GM12878 (cell line): ENCODE measurements around the gene SACM1L. TPM values are rescaled to one million over a fixed set of nuclear protein-coding genes. Genes with fewer than 3 reads are reported as not detected.

Source experiments
- ATAC-seq: fragments of 200-7000 bp; cut with Tn5 transposase; 3 replicates; pipeline ENCODE4 v1.9.1; 2020; ENCODE audit warnings: mild to moderate bottlenecking, moderate library complexity
- BruUV-seq: library from RNA; stranded (reverse); fragments of 400-500 nt; replicated peaks from 2 replicates; lab custom pipeline; 2021; lab: Mats Ljungman, UMichigan
- CTCF ChIA-PET: fragments of 300-600 bp; sonication (Branson Sonifier 250); formaldehyde crosslinking; extraction: SDS; loops from one replicate; lab custom pipeline; 2021; ENCODE audit warnings: inconsistent platforms; lab: Yijun Ruan, JAX
- POLR2A ChIA-PET: fragments of 350-600 bp; formaldehyde crosslinking; extraction: SDS; loops from one replicate; lab custom pipeline; 2021; ENCODE audit warnings: inconsistent platforms; lab: Charles Lee
- RAD21 ChIA-PET: fragments of 300-600 bp; sonication (Branson Sonifier 250); formaldehyde crosslinking; loops from one replicate; lab custom pipeline; 2023; ENCODE audit warnings: antibody characterized with exemption; ENCODE audit not compliant: unreplicated experiment; lab: Charles Lee
- SMC1A ChIA-PET: fragments of 300-600 bp; sonication (Branson Sonifier 250); formaldehyde crosslinking; loops from one replicate; lab custom pipeline; 2023; ENCODE audit not compliant: unreplicated experiment, uncharacterized antibody; lab: Charles Lee
- DNase-seq: peaks from one replicate; pipeline ENCODE4 v3.0.0-alpha.2; 2011; ENCODE audit warnings: low read depth, low spot score
- FAIRE-seq: peaks from 3 replicates; lab custom pipeline; 2011; peaks lifted over from hg19 to GRCh38; lab: Jason Lieb, UNC
- H2AFZ ChIP-seq: 2 replicates; pipeline ENCODE4 v1.6.0; 2011; ENCODE audit warnings: low read depth, low read length, control low read depth; ENCODE audit not compliant: control insufficient read depth
- H3K27ac ChIP-seq: 2 replicates; pipeline ENCODE4 v1.5.1; 2011; ENCODE audit warnings: control low read depth; ENCODE audit not compliant: control insufficient read depth, insufficient read depth
- H3K27me3 ChIP-seq, 2 experiments: replicated peaks in 1 of 2; 2 replicates each; pipeline versions ENCODE4 v1.6.0 to v1.6.1; 2011; ENCODE audit warnings: low read length in 1 of 2; ENCODE audit not compliant: control insufficient read depth in 2 of 2, insufficient read depth in 2 of 2
- H3K36me3 ChIP-seq, 2 experiments: 2 replicates each; pipeline ENCODE4 v1.5.1; 2011; ENCODE audit warnings: low read length in 1 of 2; ENCODE audit not compliant: control insufficient read depth in 2 of 2, insufficient read depth in 2 of 2
- H3K4me1 ChIP-seq: 2 replicates; pipeline ENCODE4 v1.6.1; 2011; ENCODE audit warnings: mild to moderate bottlenecking, low read length, moderate library complexity, mixed read lengths; ENCODE audit not compliant: control insufficient read depth, insufficient read depth
- H3K4me2 ChIP-seq: 2 replicates; pipeline ENCODE4 v1.6.0; 2011; ENCODE audit warnings: control low read depth; ENCODE audit not compliant: control insufficient read depth, insufficient read depth
- H3K4me3 ChIP-seq: fragments of 200-600 bp; sonication (generic); 2 replicates; pipeline ENCODE4 v1.5.1; 2016
- H3K79me2 ChIP-seq: 2 replicates; pipeline ENCODE4 v1.6.0; 2011; ENCODE audit warnings: low read length; ENCODE audit not compliant: control insufficient read depth, insufficient read depth
- H3K9ac ChIP-seq: 2 replicates; pipeline ENCODE4 v1.8.0; 2011; ENCODE audit warnings: low read length, control low read depth, mixed read lengths; ENCODE audit not compliant: control insufficient read depth, insufficient read depth
- H3K9me3 ChIP-seq: replicated peaks from 3 replicates; pipeline ENCODE4 v1.5.1; 2011; ENCODE audit warnings: mild to moderate bottlenecking, low read length; ENCODE audit not compliant: control insufficient read depth, insufficient read depth
- H4K20me1 ChIP-seq: 2 replicates; pipeline ENCODE4 v1.6.0; 2011; ENCODE audit not compliant: control insufficient read depth, insufficient read depth
- BRCA1 ChIP-seq: IDR thresholded peaks from 2 replicates; pipeline ENCODE4 v1.6.1; 2011; ENCODE audit warnings: low read depth, low read length, improper control_type of control experiment
- FOXM1 ChIP-seq: IDR thresholded peaks from 2 replicates; pipeline ENCODE4 v1.6.1; 2012; ENCODE audit warnings: low read depth, mild to moderate bottlenecking, inconsistent platforms, low read length, moderate library complexity
- GATAD2B ChIP-seq: fragments of 450-650 bp; conservative IDR thresholded peaks from 2 replicates; pipeline ENCODE4 v1.6.1; 2017; ENCODE audit warnings: low read depth, mild to moderate bottlenecking, moderate library complexity
- HDAC2 ChIP-seq: fragments of 200-600 bp; sonication (generic); IDR thresholded peaks from 2 replicates; pipeline ENCODE4 v1.6.1; 2017
- IRF3 ChIP-seq: fragments of 450-650 bp; IDR thresholded peaks from 2 replicates; pipeline ENCODE4 v1.6.1; 2014; ENCODE audit warnings: mild to moderate bottlenecking
- JUNB ChIP-seq: IDR thresholded peaks from 2 replicates; pipeline ENCODE4 v1.6.1; 2016; ENCODE audit warnings: antibody characterized with exemption, mild to moderate bottlenecking
- NFYA ChIP-seq: IDR thresholded peaks from 2 replicates; pipeline ENCODE4 v1.6.1; 2011; ENCODE audit warnings: low read depth, mild to moderate bottlenecking, low read length, improper control_type of control experiment, borderline replicate concordance
- SPI1 ChIP-seq: IDR thresholded peaks from 2 replicates; pipeline ENCODE4 v1.6.1; 2011; ENCODE audit warnings: low read depth, mild to moderate bottlenecking, low read length, moderate library complexity, borderline replicate concordance; ENCODE audit not compliant: insufficient read depth
- TCF12 ChIP-seq: IDR thresholded peaks from 2 replicates; pipeline ENCODE4 v1.6.1; 2011; ENCODE audit warnings: low read depth, mild to moderate bottlenecking, low read length
- ZSCAN29 ChIP-seq: fragments of 450-650 bp; IDR thresholded peaks from 2 replicates; pipeline ENCODE4 v1.6.1; 2017; ENCODE audit warnings: mild to moderate bottlenecking, moderate library complexity
- WGBS: methylation state at CpG from one replicate; pipeline ENCODE4 v1.1.6; 2016; ENCODE audit warnings: low lambda C conversion rate; ENCODE audit not compliant: insufficient replicate concordance, insufficient coverage; ENCODE audit errors: missing lambda C conversion rate; 5-methylcytosine and 5-hydroxymethylcytosine counted together
- in situ Hi-C: fragments of 300-500 bp; cut with MboI; formaldehyde crosslinking; loops from 9 replicates; pipeline ENCODE4 v1.14.3; 2018; ENCODE audit warnings: mixed read lengths
- intact Hi-C: fragments of 100-400 bp; cut with micrococcal nuclease; formaldehyde crosslinking; loops from one replicate; pipeline ENCODE4 v1.14.2; 2022; ENCODE audit not compliant: unreplicated experiment
- polyA plus RNA-seq, 11 experiments: library from polyadenylated mRNA; depleted of rRNA in 4 of 11; unstranded in 6 of 11; stranded (reverse) in 5 of 11; fragments of >200 nt; fragmentation: Nextera tagmentation in 4 of 11; fragmentation: Illumina TruSeq in 1 of 11; extraction: Ambion mirVana in 4 of 11; extraction: Trizol in 1 of 11; gene quantifications; 1 replicate in 1 of 11; 2 replicates in 10 of 11; pipeline versions ENCODE4 v1.2.1 to v1.2.3, GENCODE V29; 2011 to 2016; ENCODE audit warnings: inconsistent platforms in 2 of 11, missing spikeins in 2 of 11, low read depth in 1 of 11
- total RNA-seq, 4 experiments: library from RNA; depleted of rRNA in 3 of 4; stranded (reverse); fragments of >200 nt in 3 of 4; fragmentation: Illumina TruSeq in 1 of 4; extraction: Trizol in 1 of 4; gene quantifications; 2 replicates each; pipeline versions ENCODE4 v1.2.1 to v1.2.3, GENCODE V29; 2013 to 2021

Gene SACM1L
- total and polyA plus RNA-seq, 10 of the 15 experiments (the other 5 are each of a cell fraction or from before 2014, with no cell fraction given), result 16.5 to 48.3 (median 28.9) TPM

- CTCF ChIA-PET, result no interaction called here
- H3K36me3 ChIP-seq, result peaks cover 10 to 18% of the 10 kb centered on the region in 2 experiments
- no peak overlapping the region for H3K9ac ChIP-seq
These were observed 57.1 kb downstream of the SACM1L start for GRCh38 chr3:45746165-45746776.

More at GRCh38 chr3:45746165-45746776, 57.1 kb downstream of the SACM1L start:
- TF ChIP-seq ZSCAN29 (no peak), NFYA (no peak), SPI1 (no peak), JUNB (no peak), GATAD2B (no peak), BRCA1 (no peak), FOXM1 (no peak), HDAC2 (no peak), IRF3 (no peak), TCF12 (no peak)
- TF ChIP-seq, all 136 proteins: peak for 0
- intact Hi-C loops (no loop called here), in situ Hi-C loops (no loop called here)
- 99% methylated on average over 32 of the region's 32 CpGs for WGBS
- no peaks in the 10 kb centered on the region for H4K20me1 ChIP-seq
- H3K4me2 ChIP-seq, result no peak overlapping the region
- H3K4me3 ChIP-seq, result no peak overlapping the region
- SMC1A ChIA-PET, result no interaction called here
- POLR2A ChIA-PET, result interaction anchor here (0.6 kb wide), 1 partner anchor 117 kb away, joined by 5 read pairs; no protein-coding TSS in a partner anchor
- ATAC-seq (no peak), FAIRE-seq (no peak), DNase-seq (no peak)
- no peaks in the 10 kb centered on the region for H3K27me3 ChIP-seq
- H3K79me2 ChIP-seq, result no peaks in the 10 kb centered on the region
- H3K4me1 ChIP-seq, result no peaks in the 10 kb centered on the region
- no peak overlapping the region for H2AFZ ChIP-seq
- H3K9me3 ChIP-seq, result no peaks in the 10 kb centered on the region; the same call in 2 of the 3 replicates
- BruUV-seq, result no TSS peak
- no peak overlapping the region for H3K27ac ChIP-seq
- RAD21 ChIA-PET, result interaction anchor here (0.6 kb wide), 1 partner anchor 511 kb away, joined by 3 read pairs; no protein-coding TSS in a partner anchor
